ENCODE data around the gene MALL.
"Not testable (repeated sequence)": the region's sequence is repeated elsewhere in the genome, so short reads cannot be mapped to it uniquely, and the experiment has no call there.

Gene MALL

GRCh38 chr2:110050222-110050621, 65.4 kb downstream of the MALL start:
- H3K4me2 ChIP-seq (ENCODE audit: low read depth, low read length, poor library complexity, severe bottlenecking); H3K27me3 ChIP-seq (ENCODE audit: low read length); H3K79me2 ChIP-seq (ENCODE audit: insufficient read depth, low read length); H3K9me2 ChIP-seq (replicated peaks; ENCODE audit: insufficient read depth, low read length); H3K4me3 ChIP-seq (ENCODE audit: insufficient read depth, low read length, poor library complexity, severe bottlenecking); H3K27ac ChIP-seq (ENCODE audit: low read depth, low read length); H3F3A ChIP-seq (ENCODE audit: insufficient read depth); H3K9ac ChIP-seq (ENCODE audit: low read length); H3K36me3 ChIP-seq (ENCODE audit: low read length); H2AFZ ChIP-seq (ENCODE audit: low read depth, low read length, severe bottlenecking); H4K20me1 ChIP-seq (ENCODE audit: low read depth, low read length); H3K9me3 ChIP-seq (ENCODE audit: insufficient read depth, low read length): not testable (repeated sequence)

GRCh38 chr2:110049769-110050168, 65.9 kb downstream of the MALL start:
- H3K9ac ChIP-seq (ENCODE audit: low read length); H3F3A ChIP-seq (ENCODE audit: insufficient read depth); H3K9me2 ChIP-seq (replicated peaks; ENCODE audit: insufficient read depth, low read length); H3K79me2 ChIP-seq (ENCODE audit: insufficient read depth, low read length); H3K36me3 ChIP-seq (ENCODE audit: low read length); H3K4me3 ChIP-seq (ENCODE audit: insufficient read depth, low read length, poor library complexity, severe bottlenecking); H2AFZ ChIP-seq (ENCODE audit: low read depth, low read length, severe bottlenecking); H3K27me3 ChIP-seq (ENCODE audit: low read length); H3K27ac ChIP-seq (ENCODE audit: low read depth, low read length); H3K4me2 ChIP-seq (ENCODE audit: low read depth, low read length, poor library complexity, severe bottlenecking); H4K20me1 ChIP-seq (ENCODE audit: low read depth, low read length); H3K9me3 ChIP-seq (ENCODE audit: insufficient read depth, low read length): not testable (repeated sequence)

- H3K4me2 ChIP-seq (ENCODE audit: low read depth, low read length, poor library complexity, severe bottlenecking); H3K27ac ChIP-seq (ENCODE audit: low read depth, low read length); H3K4me3 ChIP-seq (ENCODE audit: insufficient read depth, low read length, poor library complexity, severe bottlenecking); H2AFZ ChIP-seq (ENCODE audit: low read depth, low read length, severe bottlenecking); H3K9me3 ChIP-seq (ENCODE audit: insufficient read depth, low read length); H3K36me3 ChIP-seq (ENCODE audit: low read length); H3K79me2 ChIP-seq (ENCODE audit: insufficient read depth, low read length); H3F3A ChIP-seq (ENCODE audit: insufficient read depth); H4K20me1 ChIP-seq (ENCODE audit: low read depth, low read length); H3K9me2 ChIP-seq (replicated peaks; ENCODE audit: insufficient read depth, low read length); H3K27me3 ChIP-seq (ENCODE audit: low read length); H3K9ac ChIP-seq (ENCODE audit: low read length): not testable (repeated sequence)
These were observed 67.1 kb downstream of the MALL start for GRCh38 chr2:110048255-110049197.

GRCh38 chr2:110047225-110047624, 68.4 kb downstream of the MALL start:
- H3K9me3 ChIP-seq (ENCODE audit: insufficient read depth, low read length); H3K36me3 ChIP-seq (ENCODE audit: low read length); H3K27me3 ChIP-seq (ENCODE audit: low read length); H3K9ac ChIP-seq (ENCODE audit: low read length); H4K20me1 ChIP-seq (ENCODE audit: low read depth, low read length); H3K9me2 ChIP-seq (replicated peaks; ENCODE audit: insufficient read depth, low read length); H3K79me2 ChIP-seq (ENCODE audit: insufficient read depth, low read length); H3F3A ChIP-seq (ENCODE audit: insufficient read depth); H2AFZ ChIP-seq (ENCODE audit: low read depth, low read length, severe bottlenecking); H3K4me3 ChIP-seq (ENCODE audit: insufficient read depth, low read length, poor library complexity, severe bottlenecking); H3K27ac ChIP-seq (ENCODE audit: low read depth, low read length); H3K4me2 ChIP-seq (ENCODE audit: low read depth, low read length, poor library complexity, severe bottlenecking): not testable (repeated sequence)

- not testable (repeated sequence) for H4K20me1 ChIP-seq (ENCODE audit: low read depth, low read length); H3K9ac ChIP-seq (ENCODE audit: low read length); H3K36me3 ChIP-seq (ENCODE audit: low read length); H3K9me3 ChIP-seq (ENCODE audit: insufficient read depth, low read length); H3K79me2 ChIP-seq (ENCODE audit: insufficient read depth, low read length); H3K4me2 ChIP-seq (ENCODE audit: low read depth, low read length, poor library complexity, severe bottlenecking); H3F3A ChIP-seq (ENCODE audit: insufficient read depth); H2AFZ ChIP-seq (ENCODE audit: low read depth, low read length, severe bottlenecking); H3K27ac ChIP-seq (ENCODE audit: low read depth, low read length); H3K27me3 ChIP-seq (ENCODE audit: low read length); H3K4me3 ChIP-seq (ENCODE audit: insufficient read depth, low read length, poor library complexity, severe bottlenecking); H3K9me2 ChIP-seq (replicated peaks; ENCODE audit: insufficient read depth, low read length)
These were observed 73.5 kb downstream of the MALL start for GRCh38 chr2:110041941-110042660.

GRCh38 chr2:110037336-110037735, 78.3 kb downstream of the MALL start:
- not testable (repeated sequence) for H3K9ac ChIP-seq (ENCODE audit: low read length); H3K4me3 ChIP-seq (ENCODE audit: insufficient read depth, low read length, poor library complexity, severe bottlenecking); H3K27me3 ChIP-seq (ENCODE audit: low read length); H3F3A ChIP-seq (ENCODE audit: insufficient read depth); H4K20me1 ChIP-seq (ENCODE audit: low read depth, low read length); H3K9me2 ChIP-seq (replicated peaks; ENCODE audit: insufficient read depth, low read length); H3K36me3 ChIP-seq (ENCODE audit: low read length); H2AFZ ChIP-seq (ENCODE audit: low read depth, low read length, severe bottlenecking); H3K4me2 ChIP-seq (ENCODE audit: low read depth, low read length, poor library complexity, severe bottlenecking); H3K79me2 ChIP-seq (ENCODE audit: insufficient read depth, low read length); H3K27ac ChIP-seq (ENCODE audit: low read depth, low read length); H3K9me3 ChIP-seq (ENCODE audit: insufficient read depth, low read length)

GRCh38 chr2:110035384-110035783, 80.2 kb downstream of the MALL start:
- H3K9ac ChIP-seq (ENCODE audit: low read length); H3K4me2 ChIP-seq (ENCODE audit: low read depth, low read length, poor library complexity, severe bottlenecking); H3K27ac ChIP-seq (ENCODE audit: low read depth, low read length); H3K36me3 ChIP-seq (ENCODE audit: low read length); H2AFZ ChIP-seq (ENCODE audit: low read depth, low read length, severe bottlenecking); H3K4me3 ChIP-seq (ENCODE audit: insufficient read depth, low read length, poor library complexity, severe bottlenecking); H4K20me1 ChIP-seq (ENCODE audit: low read depth, low read length); H3K9me2 ChIP-seq (replicated peaks; ENCODE audit: insufficient read depth, low read length); H3K9me3 ChIP-seq (ENCODE audit: insufficient read depth, low read length); H3F3A ChIP-seq (ENCODE audit: insufficient read depth); H3K27me3 ChIP-seq (ENCODE audit: low read length); H3K79me2 ChIP-seq (ENCODE audit: insufficient read depth, low read length): not testable (repeated sequence)

- H3F3A ChIP-seq (ENCODE audit: insufficient read depth); H4K20me1 ChIP-seq (ENCODE audit: low read depth, low read length); H3K27ac ChIP-seq (ENCODE audit: low read depth, low read length); H3K27me3 ChIP-seq (ENCODE audit: low read length); H3K9me2 ChIP-seq (replicated peaks; ENCODE audit: insufficient read depth, low read length); H3K4me2 ChIP-seq (ENCODE audit: low read depth, low read length, poor library complexity, severe bottlenecking); H3K9ac ChIP-seq (ENCODE audit: low read length); H3K79me2 ChIP-seq (ENCODE audit: insufficient read depth, low read length); H2AFZ ChIP-seq (ENCODE audit: low read depth, low read length, severe bottlenecking); H3K4me3 ChIP-seq (ENCODE audit: insufficient read depth, low read length, poor library complexity, severe bottlenecking); H3K36me3 ChIP-seq (ENCODE audit: low read length); H3K9me3 ChIP-seq (ENCODE audit: insufficient read depth, low read length): not testable (repeated sequence)
These were observed 80.7 kb downstream of the MALL start for GRCh38 chr2:110034935-110035334.

All from SU-DHL-6 (cell line).